H1 (cell line): ENCODE results near the gene DSP. TPM values are rescaled to one million over a fixed set of nuclear protein-coding genes. Genes with fewer than 3 reads are reported as not detected.

Source experiments
- CTCF ChIA-PET: fragments of 300-600 bp; sonication (Branson Sonifier 250); formaldehyde crosslinking; loops from one replicate; lab custom pipeline; 2021; ENCODE audit not compliant: partially characterized antibody; lab: Charles Lee
- POLR2A ChIA-PET: fragments of 300-600 bp; sonication (Branson Sonifier 250); formaldehyde crosslinking; loops from one replicate; lab custom pipeline; 2021; ENCODE audit warnings: inconsistent platforms; ENCODE audit not compliant: partially characterized antibody; lab: Charles Lee
- DNase-seq, 2 experiments: peaks; one replicate each; pipeline versions ENCODE4 v3.0.0 to v3.0.0-alpha.2; 2010 to 2022; ENCODE audit warnings: low spot score in 2 of 2, low read depth in 1 of 2, mixed read lengths in 1 of 2
- FAIRE-seq: peaks from 2 replicates; lab custom pipeline; 2011; peaks lifted over from hg19 to GRCh38; lab: Jason Lieb, UNC
- H2AFZ ChIP-seq: 2 replicates; pipeline ENCODE4 v1.8.1; 2012; ENCODE audit warnings: low read length, inconsistent platforms
- H2AK5ac ChIP-seq: 2 replicates; pipeline ENCODE4 v1.6.1; 2013; ENCODE audit warnings: low read depth, low read length
- H2BK120ac ChIP-seq: replicated peaks from 2 replicates; pipeline ENCODE3; 2013; ENCODE audit warnings: low read depth, low read length, inconsistent platforms
- H2BK12ac ChIP-seq: 2 replicates; pipeline ENCODE4 v1.6.1; 2013; ENCODE audit warnings: low read depth, low read length
- H2BK15ac ChIP-seq: 2 replicates; pipeline ENCODE4 v1.6.1; 2013; ENCODE audit warnings: low read length
- H2BK20ac ChIP-seq: 2 replicates; pipeline ENCODE4 v1.6.1; 2013; ENCODE audit warnings: low read length
- H2BK5ac ChIP-seq: 2 replicates; pipeline ENCODE4 v1.6.1; 2013; ENCODE audit warnings: low read depth, low read length
- H3K14ac ChIP-seq: 2 replicates; pipeline ENCODE4 v1.6.1; 2013; ENCODE audit warnings: inconsistent platforms; ENCODE audit not compliant: insufficient read length
- H3K18ac ChIP-seq: 2 replicates; pipeline ENCODE4 v1.6.1; 2013; ENCODE audit warnings: low read length; ENCODE audit errors: extremely low read depth
- H3K23ac ChIP-seq: 2 replicates; pipeline ENCODE4 v1.6.1; 2013; ENCODE audit warnings: inconsistent platforms; ENCODE audit not compliant: insufficient read length
- H3K23me2 ChIP-seq: 2 replicates; pipeline ENCODE4 v1.6.1; 2013; ENCODE audit warnings: low read depth, low read length
- H3K27ac ChIP-seq: 2 replicates; pipeline ENCODE4 v1.6.1; 2011; ENCODE audit warnings: low read depth, low read length, inconsistent platforms
- H3K27me3 ChIP-seq, 4 experiments: replicated peaks in 1 of 4; 1 replicate in 1 of 4; 2 replicates in 3 of 4; pipeline versions ENCODE4 v1.6.1 to v1.8.1; 2011 to 2013; ENCODE audit warnings: low read length in 3 of 4, mild to moderate bottlenecking in 3 of 4, inconsistent platforms in 2 of 4, mixed read lengths in 2 of 4, moderate library complexity in 1 of 4; ENCODE audit not compliant: control insufficient read depth in 3 of 4, insufficient read depth in 3 of 4; ENCODE audit errors: extremely low read depth in 1 of 4
- H3K36me3 ChIP-seq, 4 experiments: 2 replicates each; pipeline versions ENCODE4 v1.6.1 to v1.8.1; 2011 to 2013; ENCODE audit warnings: mild to moderate bottlenecking in 4 of 4, low read length in 3 of 4, moderate library complexity in 2 of 4, control low read depth in 1 of 4, inconsistent platforms in 1 of 4; ENCODE audit not compliant: insufficient read depth in 4 of 4, control insufficient read depth in 2 of 4
- H3K4ac ChIP-seq: replicated peaks from 2 replicates; pipeline ENCODE3; 2013; ENCODE audit warnings: low read length, low read depth, mixed read lengths, inconsistent platforms; ENCODE audit not compliant: insufficient read length
- H3K4me1 ChIP-seq, 4 experiments: replicated peaks in 1 of 4; 1 replicate in 1 of 4; 2 replicates in 3 of 4; pipeline versions ENCODE4 v1.6.1 to v1.8.1; 2011 to 2013; ENCODE audit warnings: low read length in 3 of 4, inconsistent platforms in 2 of 4, mixed read lengths in 1 of 4; ENCODE audit not compliant: insufficient read depth in 4 of 4, control insufficient read depth in 3 of 4
- H3K4me2 ChIP-seq, 2 experiments: 2 replicates each; pipeline versions ENCODE4 v1.6.1 to v1.8.1; 2011 to 2013; ENCODE audit warnings: low read depth in 2 of 2, low read length in 2 of 2, control low read depth in 1 of 2, inconsistent platforms in 1 of 2, mild to moderate bottlenecking in 1 of 2; ENCODE audit not compliant: insufficient read depth in 1 of 2
- H3K4me3 ChIP-seq, 4 experiments: fragments of 200-600, 300-600 bp in 1 of 4; sonication (generic), shearing (Covaris generic), sonication (Bioruptor Twin) in 1 of 4; 2 replicates each; pipeline versions ENCODE4 v1.5.1 to v1.8.1; 2011 to 2016; ENCODE audit warnings: low read length in 4 of 4, low read depth in 3 of 4, control low read depth in 2 of 4, inconsistent platforms in 2 of 4, mild to moderate bottlenecking in 2 of 4, mixed read lengths in 1 of 4, moderate library complexity in 1 of 4; ENCODE audit not compliant: insufficient read depth in 2 of 4; ENCODE audit errors: extremely low read depth in 1 of 4
- H3K56ac ChIP-seq: replicated peaks from 2 replicates; pipeline ENCODE3; 2013; ENCODE audit warnings: low read depth, mild to moderate bottlenecking, mixed read lengths, low read length, inconsistent platforms; ENCODE audit not compliant: insufficient read length
- H3K79me1 ChIP-seq: 2 replicates; pipeline ENCODE4 v1.6.1; 2013; ENCODE audit warnings: low read depth, low read length, control low read depth
- H3K79me2 ChIP-seq, 2 experiments: 2 replicates each; pipeline versions ENCODE4 v1.6.1 to v1.8.1; 2012 to 2013; ENCODE audit warnings: low read length in 2 of 2, mild to moderate bottlenecking in 2 of 2, inconsistent platforms in 1 of 2; ENCODE audit not compliant: insufficient read depth in 2 of 2, control insufficient read depth in 1 of 2
- H3K9ac ChIP-seq, 4 experiments: replicated peaks in 1 of 4; 1 replicate in 1 of 4; 2 replicates in 3 of 4; pipeline versions ENCODE4 v1.6.1 to v1.8.1; 2011 to 2013; ENCODE audit warnings: low read depth in 3 of 4, low read length in 3 of 4, control low read depth in 2 of 4, mild to moderate bottlenecking in 2 of 4, moderate library complexity in 2 of 4, inconsistent platforms in 1 of 4; ENCODE audit errors: extremely low read depth in 1 of 4
- H3K9me3 ChIP-seq, 2 experiments: 2 replicates each; pipeline versions ENCODE4 v1.6.1 to v1.8.1; 2012 to 2013; ENCODE audit warnings: mild to moderate bottlenecking in 2 of 2, moderate library complexity in 2 of 2, control low read depth in 1 of 2, inconsistent platforms in 1 of 2, low read depth in 1 of 2, low read length in 1 of 2, mixed read lengths in 1 of 2; ENCODE audit not compliant: insufficient read depth in 2 of 2
- H4K20me1 ChIP-seq, 2 experiments: replicated peaks in 1 of 2; 2 replicates each; pipeline versions ENCODE3 to v1.8.1; 2011 to 2013; ENCODE audit warnings: inconsistent platforms in 2 of 2, low read length in 2 of 2, mild to moderate bottlenecking in 1 of 2; ENCODE audit not compliant: insufficient read depth in 2 of 2, control insufficient read depth in 1 of 2
- H4K5ac ChIP-seq: 2 replicates; pipeline ENCODE4 v1.6.1; 2013; ENCODE audit warnings: low read length, low read depth, mixed read lengths, inconsistent platforms; ENCODE audit not compliant: insufficient read length
- H4K8ac ChIP-seq: 2 replicates; pipeline ENCODE4 v1.8.0; 2013; ENCODE audit warnings: mild to moderate bottlenecking, moderate library complexity, low read length, inconsistent platforms; ENCODE audit not compliant: insufficient read depth; ENCODE audit errors: extremely low read depth
- H4K91ac ChIP-seq: replicated peaks from 2 replicates; pipeline ENCODE3; 2013; ENCODE audit warnings: low read length, mixed read lengths, inconsistent platforms; ENCODE audit not compliant: insufficient read length
- CBX8 ChIP-seq: fragments of 300-800, 300-1000 bp; sonication (generic); IDR thresholded peaks from 2 replicates; pipeline ENCODE4 v1.7.1; 2016; ENCODE audit warnings: low read depth, low read length, borderline replicate concordance
- CREB1 ChIP-seq: IDR thresholded peaks from 2 replicates; pipeline ENCODE4 v1.6.1; 2012; ENCODE audit warnings: inconsistent platforms
- RNF2 ChIP-seq: fragments of 200-900, 300-1000 bp; sonication (generic); IDR thresholded peaks from 2 replicates; pipeline ENCODE4 v1.7.1; 2016; ENCODE audit warnings: borderline replicate concordance, low read depth, mild to moderate bottlenecking, antibody characterized with exemption, low read length; ENCODE audit not compliant: poor library complexity, severe bottlenecking; ENCODE audit errors: missing control alignments
- RXRA ChIP-seq: IDR thresholded peaks from 2 replicates; pipeline ENCODE4 v1.6.1; 2011; ENCODE audit warnings: low read depth, mild to moderate bottlenecking, low read length, moderate library complexity; ENCODE audit not compliant: insufficient read depth
- SP2 ChIP-seq: IDR thresholded peaks from 2 replicates; pipeline ENCODE4 v1.6.1; 2012; ENCODE audit warnings: mild to moderate bottlenecking, low read length, inconsistent platforms
- TBP ChIP-seq: IDR thresholded peaks from 2 replicates; pipeline ENCODE4 v1.6.1; 2011; ENCODE audit warnings: low read depth, low read length, improper control_type of control experiment
- TEAD4 ChIP-seq: IDR thresholded peaks from 2 replicates; pipeline ENCODE4 v1.6.1; 2012; ENCODE audit warnings: low read depth, low read length, inconsistent platforms, mixed read lengths
- WGBS, 2 experiments: shearing (Covaris generic) in 1 of 2; methylation state at CpG; one replicate each; pipeline versions ENCODE4 v1.1.6 to v1.1.7; 2013 to 2015; ENCODE audit warnings: low lambda C conversion rate in 2 of 2, mixed read lengths in 2 of 2, inconsistent platforms in 1 of 2, low coverage in 1 of 2, missing lambda C conversion rate in 1 of 2; ENCODE audit not compliant: insufficient replicate concordance in 2 of 2, insufficient coverage in 1 of 2, insufficient read length in 1 of 2; ENCODE audit errors: extremely low coverage in 1 of 2, missing lambda C conversion rate in 1 of 2; 5-methylcytosine and 5-hydroxymethylcytosine counted together
- polyA plus RNA-seq, 7 experiments: library from polyadenylated mRNA; depleted of rRNA in 3 of 7; stranded (reverse) in 5 of 7; unstranded in 2 of 7; fragments of >200 nt in 5 of 7; fragments of 200-250 nt in 2 of 7; gene quantifications; 1 replicate in 5 of 7; 2 replicates in 1 of 7; 4 replicates in 1 of 7; pipeline versions ENCODE4 v1.2.1 to v1.2.3, GENCODE V29; 2011 to 2013; ENCODE audit warnings: missing spikeins in 2 of 7, mixed read lengths in 2 of 7
- total RNA-seq: library from RNA; stranded (reverse); fragmentation: NEBNext Ultra II Directional; extraction: Animal tissue kit (Norgen Biotek cat#: 25700); gene quantifications from 2 replicates; pipeline ENCODE4 v1.2.1, GENCODE V29; 2021

DSP gene
- total and polyA plus RNA-seq, 2 of the 8 experiments (the other 6 are each of a cell fraction or from before 2014, with no cell fraction given) = 14.3 to 48.5 TPM

GRCh38 chr6:7628909-7629308, 87.4 kb downstream of the DSP start:
- POLR2A ChIA-PET = interaction anchor here (0.6 kb wide), 1 partner anchor 562 kb away, joined by 3 read pairs; no protein-coding TSS in a partner anchor
- 86% methylated on average over 11 of the region's 11 CpGs; no CpG with 5 or more reads in 1 of the 2 experiments for WGBS, 2 experiments

More at GRCh38 chr6:7628909-7629308, 87.4 kb downstream of the DSP start:
- Histone ChIP-seq H3K4me2 (no peak overlapping the region), H4K8ac (no peak overlapping the region), H3K9me3 (no peaks in the 10 kb centered on the region), H3K4ac (no peak overlapping the region), H2BK15ac (no peak overlapping the region), H3K36me3 (no peaks in the 10 kb centered on the region), H3K4me3 (no peak overlapping the region), H3K79me2 (no peaks in the 10 kb centered on the region), H3K27me3 (peaks cover 0 to 2% (median 0%) of the 10 kb centered on the region in 4 experiments; a peak in 1 of 7 replicates), H3K23ac (no peak overlapping the region), H4K91ac (no peak overlapping the region), H3K9ac (no peak overlapping the region), H3K18ac (no peak overlapping the region), H3K23me2 (no peaks in the 10 kb centered on the region; the same call in 1 of the 2 replicates), H3K27ac (no peak overlapping the region), H2BK20ac (no peak overlapping the region), H2AK5ac (no peak overlapping the region), H4K20me1 (no peaks in the 10 kb centered on the region), H2BK12ac (no peak overlapping the region), H3K14ac (no peak overlapping the region), H3K56ac (no peak overlapping the region), H2AFZ (no peak overlapping the region), H2BK120ac (no peak overlapping the region), H3K4me1 (peaks cover 0 to 5% (median 0%) of the 10 kb centered on the region in 4 experiments; a peak in 2 of 7 replicates), H2BK5ac (no peak overlapping the region), H3K79me1 (no peaks in the 10 kb centered on the region), H4K5ac (no peak overlapping the region)
- TF ChIP-seq CREB1 (no peak), TEAD4 (no peak), SP2 (no peak), RXRA (no peak), TBP (no peak), CBX8 (no peak), RNF2 (no peak)
- CTCF ChIA-PET = interaction anchor here (0.8 to 5.6 kb wide), 3 partner anchors 11 to 13 kb away, joined by 4 to 26 read pairs (median 4); no protein-coding TSS in a partner anchor
- FAIRE-seq = no peak
- no peak for DNase-seq
